H1 (cell line): Measurements from ENCODE around the gene IL5. TPM values are rescaled to one million over a fixed set of nuclear protein-coding genes. Genes with fewer than 3 reads are reported as not detected.
A peak's percentile ranks its signal among the peaks of the same experiment; 100 is the strongest.

Source experiments
- CTCF ChIA-PET: fragments of 300-600 bp; sonication (Branson Sonifier 250); formaldehyde crosslinking; loops from one replicate; lab custom pipeline; 2021; ENCODE audit not compliant: partially characterized antibody; lab: Charles Lee
- POLR2A ChIA-PET: fragments of 300-600 bp; sonication (Branson Sonifier 250); formaldehyde crosslinking; loops from one replicate; lab custom pipeline; 2021; ENCODE audit warnings: inconsistent platforms; ENCODE audit not compliant: partially characterized antibody; lab: Charles Lee
- DNase-seq, 2 experiments: peaks; one replicate each; pipeline versions ENCODE4 v3.0.0 to v3.0.0-alpha.2; 2010 to 2022; ENCODE audit warnings: low spot score in 2 of 2, low read depth in 1 of 2, mixed read lengths in 1 of 2
- FAIRE-seq: peaks from 2 replicates; lab custom pipeline; 2011; peaks lifted over from hg19 to GRCh38; lab: Jason Lieb, UNC
- H2AFZ ChIP-seq: 2 replicates; pipeline ENCODE4 v1.8.1; 2012; ENCODE audit warnings: low read length, inconsistent platforms
- H2AK5ac ChIP-seq: 2 replicates; pipeline ENCODE4 v1.6.1; 2013; ENCODE audit warnings: low read depth, low read length
- H2BK120ac ChIP-seq: replicated peaks from 2 replicates; pipeline ENCODE3; 2013; ENCODE audit warnings: low read depth, low read length, inconsistent platforms
- H2BK12ac ChIP-seq: 2 replicates; pipeline ENCODE4 v1.6.1; 2013; ENCODE audit warnings: low read depth, low read length
- H2BK15ac ChIP-seq: 2 replicates; pipeline ENCODE4 v1.6.1; 2013; ENCODE audit warnings: low read length
- H2BK20ac ChIP-seq: 2 replicates; pipeline ENCODE4 v1.6.1; 2013; ENCODE audit warnings: low read length
- H2BK5ac ChIP-seq: 2 replicates; pipeline ENCODE4 v1.6.1; 2013; ENCODE audit warnings: low read depth, low read length
- H3K14ac ChIP-seq: 2 replicates; pipeline ENCODE4 v1.6.1; 2013; ENCODE audit warnings: inconsistent platforms; ENCODE audit not compliant: insufficient read length
- H3K18ac ChIP-seq: 2 replicates; pipeline ENCODE4 v1.6.1; 2013; ENCODE audit warnings: low read length; ENCODE audit errors: extremely low read depth
- H3K23ac ChIP-seq: 2 replicates; pipeline ENCODE4 v1.6.1; 2013; ENCODE audit warnings: inconsistent platforms; ENCODE audit not compliant: insufficient read length
- H3K23me2 ChIP-seq: 2 replicates; pipeline ENCODE4 v1.6.1; 2013; ENCODE audit warnings: low read depth, low read length
- H3K27ac ChIP-seq: 2 replicates; pipeline ENCODE4 v1.6.1; 2011; ENCODE audit warnings: low read depth, low read length, inconsistent platforms
- H3K27me3 ChIP-seq, 4 experiments: replicated peaks in 1 of 4; 1 replicate in 1 of 4; 2 replicates in 3 of 4; pipeline versions ENCODE4 v1.6.1 to v1.8.1; 2011 to 2013; ENCODE audit warnings: low read length in 3 of 4, mild to moderate bottlenecking in 3 of 4, inconsistent platforms in 2 of 4, mixed read lengths in 2 of 4, moderate library complexity in 1 of 4; ENCODE audit not compliant: control insufficient read depth in 3 of 4, insufficient read depth in 3 of 4; ENCODE audit errors: extremely low read depth in 1 of 4
- H3K36me3 ChIP-seq, 4 experiments: 2 replicates each; pipeline versions ENCODE4 v1.6.1 to v1.8.1; 2011 to 2013; ENCODE audit warnings: mild to moderate bottlenecking in 4 of 4, low read length in 3 of 4, moderate library complexity in 2 of 4, control low read depth in 1 of 4, inconsistent platforms in 1 of 4; ENCODE audit not compliant: insufficient read depth in 4 of 4, control insufficient read depth in 2 of 4
- H3K4ac ChIP-seq: replicated peaks from 2 replicates; pipeline ENCODE3; 2013; ENCODE audit warnings: low read length, low read depth, mixed read lengths, inconsistent platforms; ENCODE audit not compliant: insufficient read length
- H3K4me1 ChIP-seq, 4 experiments: replicated peaks in 1 of 4; 1 replicate in 1 of 4; 2 replicates in 3 of 4; pipeline versions ENCODE4 v1.6.1 to v1.8.1; 2011 to 2013; ENCODE audit warnings: low read length in 3 of 4, inconsistent platforms in 2 of 4, mixed read lengths in 1 of 4; ENCODE audit not compliant: insufficient read depth in 4 of 4, control insufficient read depth in 3 of 4
- H3K4me2 ChIP-seq, 2 experiments: 2 replicates each; pipeline versions ENCODE4 v1.6.1 to v1.8.1; 2011 to 2013; ENCODE audit warnings: low read depth in 2 of 2, low read length in 2 of 2, control low read depth in 1 of 2, inconsistent platforms in 1 of 2, mild to moderate bottlenecking in 1 of 2; ENCODE audit not compliant: insufficient read depth in 1 of 2
- H3K4me3 ChIP-seq, 4 experiments: fragments of 200-600, 300-600 bp in 1 of 4; sonication (generic), shearing (Covaris generic), sonication (Bioruptor Twin) in 1 of 4; 2 replicates each; pipeline versions ENCODE4 v1.5.1 to v1.8.1; 2011 to 2016; ENCODE audit warnings: low read length in 4 of 4, low read depth in 3 of 4, control low read depth in 2 of 4, inconsistent platforms in 2 of 4, mild to moderate bottlenecking in 2 of 4, mixed read lengths in 1 of 4, moderate library complexity in 1 of 4; ENCODE audit not compliant: insufficient read depth in 2 of 4; ENCODE audit errors: extremely low read depth in 1 of 4
- H3K56ac ChIP-seq: replicated peaks from 2 replicates; pipeline ENCODE3; 2013; ENCODE audit warnings: low read depth, mild to moderate bottlenecking, mixed read lengths, low read length, inconsistent platforms; ENCODE audit not compliant: insufficient read length
- H3K79me1 ChIP-seq: 2 replicates; pipeline ENCODE4 v1.6.1; 2013; ENCODE audit warnings: low read depth, low read length, control low read depth
- H3K79me2 ChIP-seq, 2 experiments: 2 replicates each; pipeline versions ENCODE4 v1.6.1 to v1.8.1; 2012 to 2013; ENCODE audit warnings: low read length in 2 of 2, mild to moderate bottlenecking in 2 of 2, inconsistent platforms in 1 of 2; ENCODE audit not compliant: insufficient read depth in 2 of 2, control insufficient read depth in 1 of 2
- H3K9ac ChIP-seq, 4 experiments: replicated peaks in 1 of 4; 1 replicate in 1 of 4; 2 replicates in 3 of 4; pipeline versions ENCODE4 v1.6.1 to v1.8.1; 2011 to 2013; ENCODE audit warnings: low read depth in 3 of 4, low read length in 3 of 4, control low read depth in 2 of 4, mild to moderate bottlenecking in 2 of 4, moderate library complexity in 2 of 4, inconsistent platforms in 1 of 4; ENCODE audit errors: extremely low read depth in 1 of 4
- H3K9me3 ChIP-seq, 2 experiments: 2 replicates each; pipeline versions ENCODE4 v1.6.1 to v1.8.1; 2012 to 2013; ENCODE audit warnings: mild to moderate bottlenecking in 2 of 2, moderate library complexity in 2 of 2, control low read depth in 1 of 2, inconsistent platforms in 1 of 2, low read depth in 1 of 2, low read length in 1 of 2, mixed read lengths in 1 of 2; ENCODE audit not compliant: insufficient read depth in 2 of 2
- H4K20me1 ChIP-seq, 2 experiments: replicated peaks in 1 of 2; 2 replicates each; pipeline versions ENCODE3 to v1.8.1; 2011 to 2013; ENCODE audit warnings: inconsistent platforms in 2 of 2, low read length in 2 of 2, mild to moderate bottlenecking in 1 of 2; ENCODE audit not compliant: insufficient read depth in 2 of 2, control insufficient read depth in 1 of 2
- H4K5ac ChIP-seq: 2 replicates; pipeline ENCODE4 v1.6.1; 2013; ENCODE audit warnings: low read length, low read depth, mixed read lengths, inconsistent platforms; ENCODE audit not compliant: insufficient read length
- H4K8ac ChIP-seq: 2 replicates; pipeline ENCODE4 v1.8.0; 2013; ENCODE audit warnings: mild to moderate bottlenecking, moderate library complexity, low read length, inconsistent platforms; ENCODE audit not compliant: insufficient read depth; ENCODE audit errors: extremely low read depth
- H4K91ac ChIP-seq: replicated peaks from 2 replicates; pipeline ENCODE3; 2013; ENCODE audit warnings: low read length, mixed read lengths, inconsistent platforms; ENCODE audit not compliant: insufficient read length
- ATF3 ChIP-seq: IDR thresholded peaks from 2 replicates; pipeline ENCODE4 v1.6.1; 2011; ENCODE audit warnings: low read depth, mild to moderate bottlenecking, low read length; ENCODE audit not compliant: insufficient read depth
- EGR1 ChIP-seq: IDR thresholded peaks from 2 replicates; pipeline ENCODE4 v1.6.1; 2011; ENCODE audit warnings: low read depth, low read length, borderline replicate concordance
- JUN ChIP-seq: IDR thresholded peaks from 2 replicates; pipeline ENCODE4 v1.6.1; 2011; ENCODE audit warnings: low read depth, mild to moderate bottlenecking, improper control_type of control experiment, low read length
- KDM4A ChIP-seq: IDR thresholded peaks from one replicate; pipeline ENCODE4 v1.7.1; 2012; ENCODE audit warnings: low read depth, mild to moderate bottlenecking, moderate library complexity, low read length, inconsistent platforms; ENCODE audit not compliant: severe bottlenecking
- PHF8 ChIP-seq: fragments of 200-600 bp; sonication (generic); conservative IDR thresholded peaks from 2 replicates; pipeline ENCODE4 v1.7.1; 2012; ENCODE audit warnings: low read depth, mild to moderate bottlenecking, inconsistent platforms, low read length, moderate library complexity
- POLR2AphosphoS5 ChIP-seq: IDR thresholded peaks from 2 replicates; pipeline ENCODE4 v1.6.1; 2011; ENCODE audit warnings: low read depth, low read length
- RAD21 ChIP-seq, 2 experiments: IDR thresholded peaks in 1 of 2; conservative IDR thresholded peaks in 1 of 2; 2 replicates each; pipeline ENCODE4 v1.6.1; 2011; ENCODE audit warnings: low read depth in 2 of 2, low read length in 2 of 2, improper control_type of control experiment in 1 of 2, inconsistent platforms in 1 of 2, mild to moderate bottlenecking in 1 of 2, moderate library complexity in 1 of 2
- WGBS, 2 experiments: shearing (Covaris generic) in 1 of 2; methylation state at CpG; one replicate each; pipeline versions ENCODE4 v1.1.6 to v1.1.7; 2013 to 2015; ENCODE audit warnings: low lambda C conversion rate in 2 of 2, mixed read lengths in 2 of 2, inconsistent platforms in 1 of 2, low coverage in 1 of 2, missing lambda C conversion rate in 1 of 2; ENCODE audit not compliant: insufficient replicate concordance in 2 of 2, insufficient coverage in 1 of 2, insufficient read length in 1 of 2; ENCODE audit errors: extremely low coverage in 1 of 2, missing lambda C conversion rate in 1 of 2; 5-methylcytosine and 5-hydroxymethylcytosine counted together
- polyA plus RNA-seq, 7 experiments: library from polyadenylated mRNA; depleted of rRNA in 3 of 7; stranded (reverse) in 5 of 7; unstranded in 2 of 7; fragments of >200 nt in 5 of 7; fragments of 200-250 nt in 2 of 7; gene quantifications; 1 replicate in 5 of 7; 2 replicates in 1 of 7; 4 replicates in 1 of 7; pipeline versions ENCODE4 v1.2.1 to v1.2.3, GENCODE V29; 2011 to 2013; ENCODE audit warnings: missing spikeins in 2 of 7, mixed read lengths in 2 of 7
- total RNA-seq: library from RNA; stranded (reverse); fragmentation: NEBNext Ultra II Directional; extraction: Animal tissue kit (Norgen Biotek cat#: 25700); gene quantifications from 2 replicates; pipeline ENCODE4 v1.2.1, GENCODE V29; 2021
- TF ChIP-seq, protein P1 (sequence below), 3 experiments: IDR thresholded peaks; 1 replicate in 2 of 3; 2 replicates in 1 of 3; pipeline versions ENCODE4 v1.5.1 to v1.6.1; 2011; ENCODE audit warnings: low read length in 3 of 3, mild to moderate bottlenecking in 3 of 3, inconsistent platforms in 2 of 3, low read depth in 1 of 3, moderate library complexity in 1 of 3; ENCODE audit not compliant: insufficient read depth in 1 of 3; ENCODE audit errors: control extremely low read depth in 1 of 3

Gene IL5
- total and polyA plus RNA-seq, 2 of the 8 experiments (the other 6 are each of a cell fraction or from before 2014, with no cell fraction given), result not detected

- Histone ChIP-seq H4K8ac (no peak overlapping the region), H3K36me3 (no peaks in the 10 kb centered on the region), H2BK12ac (no peak overlapping the region), H3K23ac (no peak overlapping the region), H3K79me2 (no peaks in the 10 kb centered on the region), H3K27me3 (no peaks in the 10 kb centered on the region), H3K56ac (no peak overlapping the region), H3K79me1 (no peaks in the 10 kb centered on the region), H3K23me2 (no peaks in the 10 kb centered on the region), H2AK5ac (no peak overlapping the region), H2BK20ac (no peak overlapping the region), H4K20me1 (no peaks in the 10 kb centered on the region), H3K4me3 (peak overlapping the region in 1 of 4 experiments; percentile 33; a peak in 1 of 8 replicates), H2BK5ac (no peak overlapping the region), H3K9me3 (no peaks in the 10 kb centered on the region), H3K4me2 (peak overlapping the region; percentile 12 to 60; a peak in 3 of 4 replicates), H2BK120ac (no peak overlapping the region), H3K4ac (no peak overlapping the region), H2AFZ (peak overlapping the region; percentile 84), H3K14ac (no peak overlapping the region), H3K18ac (no peak overlapping the region), H3K9ac (no peak overlapping the region), H4K91ac (no peak overlapping the region), H3K4me1 (no peaks in the 10 kb centered on the region), H2BK15ac (no peak overlapping the region), H4K5ac (no peak overlapping the region), H3K27ac (no peak overlapping the region)
- POLR2A ChIA-PET, result interaction anchor here (1.2 to 2.0 kb wide), 3 partner anchors 30 to 221 kb away, joined by 3 to 7 read pairs (median 5); partner anchors contain the start of genes CCNI2, IRF1 and RAD50
- CTCF ChIA-PET, result interaction anchor here (0.6 to 3.6 kb wide), 78 partner anchors 11 to 1656 kb away, joined by 3 to 46 read pairs (median 4); partner anchors contain the start of genes CCNI2, IL13, IL5 and IRF1
- FAIRE-seq (no peak), DNase-seq (peak; percentile 21 to 74)
- TF ChIP-seq, protein P1, sequence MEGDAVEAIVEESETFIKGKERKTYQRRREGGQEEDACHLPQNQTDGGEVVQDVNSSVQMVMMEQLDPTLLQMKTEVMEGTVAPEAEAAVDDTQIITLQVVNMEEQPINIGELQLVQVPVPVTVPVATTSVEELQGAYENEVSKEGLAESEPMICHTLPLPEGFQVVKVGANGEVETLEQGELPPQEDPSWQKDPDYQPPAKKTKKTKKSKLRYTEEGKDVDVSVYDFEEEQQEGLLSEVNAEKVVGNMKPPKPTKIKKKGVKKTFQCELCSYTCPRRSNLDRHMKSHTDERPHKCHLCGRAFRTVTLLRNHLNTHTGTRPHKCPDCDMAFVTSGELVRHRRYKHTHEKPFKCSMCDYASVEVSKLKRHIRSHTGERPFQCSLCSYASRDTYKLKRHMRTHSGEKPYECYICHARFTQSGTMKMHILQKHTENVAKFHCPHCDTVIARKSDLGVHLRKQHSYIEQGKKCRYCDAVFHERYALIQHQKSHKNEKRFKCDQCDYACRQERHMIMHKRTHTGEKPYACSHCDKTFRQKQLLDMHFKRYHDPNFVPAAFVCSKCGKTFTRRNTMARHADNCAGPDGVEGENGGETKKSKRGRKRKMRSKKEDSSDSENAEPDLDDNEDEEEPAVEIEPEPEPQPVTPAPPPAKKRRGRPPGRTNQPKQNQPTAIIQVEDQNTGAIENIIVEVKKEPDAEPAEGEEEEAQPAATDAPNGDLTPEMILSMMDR (IDR thresholded peaks at IDR 0.05; ENCODE audit: control extremely low read depth in 1 of 3, insufficient read depth in 1 of 3, low read depth in 1 of 3, low read length in 3 of 3), result peak; percentile 31 to 80 (median 69)
- TF ChIP-seq PHF8 (no peak), KDM4A (peak; percentile 33), POLR2AphosphoS5 (no peak), JUN (no peak), ATF3 (no peak), RAD21 (IDR thresholded peaks at IDR 0.05 in 1 of 2, conservative IDR thresholded peaks at IDR 0.05 in 1 of 2; ENCODE audit: low read depth in 2 of 2, low read length in 2 of 2) (peak; percentile 60 to 63), EGR1 (no peak)
- WGBS, 2 experiments, result 62% methylated on average over 11 of the region's 11 CpGs; no CpG with 5 or more reads in 1 of the 2 experiments
Observed at GRCh38 chr5:132526290-132526973, 16.9 kb downstream of the IL5 start.
